Measurements from ENCODE around the gene MYO1F.
"Not testable (repeated sequence)": the region's sequence is repeated elsewhere in the genome, so short reads cannot be mapped to it uniquely, and the experiment has no call there.

MYO1F gene

DNA sequence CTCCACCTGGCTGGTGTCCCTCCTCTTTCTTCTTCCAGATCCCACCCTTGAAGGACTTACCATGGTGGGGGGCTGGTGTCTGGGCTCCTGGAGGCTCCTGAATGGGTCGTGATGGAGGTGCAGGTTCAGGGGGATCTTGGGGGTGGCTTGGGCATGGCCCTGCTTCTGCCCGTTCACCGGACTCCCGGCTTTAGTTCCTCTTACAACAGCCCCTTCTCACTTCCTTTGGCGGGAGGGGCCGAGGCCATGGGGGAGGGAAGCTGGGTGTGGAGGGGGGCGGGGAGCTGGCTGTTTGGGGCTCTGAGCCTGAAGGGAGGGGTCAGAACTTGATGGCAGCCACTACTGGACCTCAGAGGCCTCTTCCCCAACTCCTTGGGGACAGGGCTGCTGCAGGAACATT lies at the start of gene MYO1F:
Gene MYO1F (minus strand): TSS at position 196 of the 400 bp plus-strand sequence. CDS start 133 bp downstream, at position 63.
- DNase-seq (ENCODE audit: low spot score), result peak; percentile 78
- TF ChIP-seq, protein P1, sequence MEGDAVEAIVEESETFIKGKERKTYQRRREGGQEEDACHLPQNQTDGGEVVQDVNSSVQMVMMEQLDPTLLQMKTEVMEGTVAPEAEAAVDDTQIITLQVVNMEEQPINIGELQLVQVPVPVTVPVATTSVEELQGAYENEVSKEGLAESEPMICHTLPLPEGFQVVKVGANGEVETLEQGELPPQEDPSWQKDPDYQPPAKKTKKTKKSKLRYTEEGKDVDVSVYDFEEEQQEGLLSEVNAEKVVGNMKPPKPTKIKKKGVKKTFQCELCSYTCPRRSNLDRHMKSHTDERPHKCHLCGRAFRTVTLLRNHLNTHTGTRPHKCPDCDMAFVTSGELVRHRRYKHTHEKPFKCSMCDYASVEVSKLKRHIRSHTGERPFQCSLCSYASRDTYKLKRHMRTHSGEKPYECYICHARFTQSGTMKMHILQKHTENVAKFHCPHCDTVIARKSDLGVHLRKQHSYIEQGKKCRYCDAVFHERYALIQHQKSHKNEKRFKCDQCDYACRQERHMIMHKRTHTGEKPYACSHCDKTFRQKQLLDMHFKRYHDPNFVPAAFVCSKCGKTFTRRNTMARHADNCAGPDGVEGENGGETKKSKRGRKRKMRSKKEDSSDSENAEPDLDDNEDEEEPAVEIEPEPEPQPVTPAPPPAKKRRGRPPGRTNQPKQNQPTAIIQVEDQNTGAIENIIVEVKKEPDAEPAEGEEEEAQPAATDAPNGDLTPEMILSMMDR (IDR thresholded peaks at IDR 0.05; ENCODE audit: borderline replicate concordance, control extremely low read depth, extremely low read depth, insufficient read depth, missing control alignments), result no peak
- in situ Hi-C loops (cut with MboI; ENCODE audit: low sequenced_read_pairs, unreplicated experiment), result no loop called here

DNA sequence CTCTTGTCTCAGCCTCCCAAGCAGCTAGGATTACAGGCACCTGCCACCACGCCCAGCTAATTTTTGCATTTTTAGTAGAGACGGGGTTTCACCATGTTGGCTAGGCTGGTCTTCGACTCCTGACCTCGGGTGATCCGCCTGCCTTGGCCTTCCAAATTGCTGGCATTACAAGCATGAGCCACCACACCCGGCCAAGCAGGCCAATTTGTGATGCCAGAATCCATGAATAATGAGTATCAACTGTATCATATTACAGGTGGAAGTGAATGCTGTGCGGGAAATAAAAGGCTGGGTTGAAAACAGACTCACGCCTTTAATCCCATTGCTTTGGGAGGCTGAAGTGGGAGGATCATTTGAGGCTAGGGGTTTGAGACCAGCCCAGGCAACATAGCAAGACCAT lies 49.6 kb upstream of the MYO1F start:
- in situ Hi-C loops (cut with MboI; ENCODE audit: low sequenced_read_pairs, unreplicated experiment), result no loop called here
- DNase-seq (ENCODE audit: low spot score), result no peak
- TF ChIP-seq, protein P1 (IDR thresholded peaks at IDR 0.05; ENCODE audit: borderline replicate concordance, control extremely low read depth, extremely low read depth, insufficient read depth, missing control alignments), result no peak

DNA sequence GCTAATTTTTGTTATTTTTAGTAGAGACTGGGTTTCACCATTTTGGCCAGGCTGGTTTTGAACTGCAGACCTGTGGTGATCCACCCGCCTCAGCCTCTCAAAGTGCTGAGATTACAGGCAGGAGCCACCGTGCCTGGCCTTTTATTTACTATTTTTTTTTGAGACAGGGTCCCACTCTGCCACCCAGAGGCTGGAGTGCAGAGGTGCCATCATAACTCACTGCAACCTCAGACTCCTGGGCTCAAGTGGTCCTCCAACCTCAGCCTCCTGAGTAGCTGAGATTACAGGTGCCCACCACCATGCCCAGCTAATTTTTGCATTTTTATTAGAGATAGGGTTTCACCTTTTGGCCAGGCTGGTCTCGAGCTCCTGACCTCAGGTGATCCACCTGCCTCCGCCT lies 45.6 kb upstream of the MYO1F start:
- DNase-seq (ENCODE audit: low spot score); in situ Hi-C loops (cut with MboI; ENCODE audit: low sequenced_read_pairs, unreplicated experiment): not testable (repeated sequence)

DNA sequence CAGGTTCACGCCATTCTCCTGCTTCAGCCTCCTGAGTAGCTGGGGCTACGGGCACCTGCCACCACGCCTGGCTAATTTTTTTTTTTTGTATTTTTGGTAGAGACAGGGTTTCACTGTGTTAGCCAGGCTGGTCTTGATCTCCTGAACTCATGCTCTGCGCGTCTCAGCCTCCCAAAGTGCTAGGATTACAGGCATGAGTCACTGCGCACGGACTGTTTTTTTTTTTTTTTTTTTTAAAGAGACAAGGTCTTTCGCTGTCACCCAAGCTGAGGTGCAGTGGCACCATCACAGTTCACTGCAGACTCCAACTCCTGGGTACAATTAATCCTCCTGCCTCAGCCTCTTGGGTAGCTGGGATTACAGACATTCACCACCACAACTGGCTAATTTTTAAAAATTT lies 41.5 kb upstream of the MYO1F start:
- in situ Hi-C loops (cut with MboI; ENCODE audit: low sequenced_read_pairs, unreplicated experiment), result no loop called here
- TF ChIP-seq, protein P1 (IDR thresholded peaks at IDR 0.05; ENCODE audit: borderline replicate concordance, control extremely low read depth, extremely low read depth, insufficient read depth, missing control alignments), result no peak
- no peak for DNase-seq (ENCODE audit: low spot score)

DNA sequence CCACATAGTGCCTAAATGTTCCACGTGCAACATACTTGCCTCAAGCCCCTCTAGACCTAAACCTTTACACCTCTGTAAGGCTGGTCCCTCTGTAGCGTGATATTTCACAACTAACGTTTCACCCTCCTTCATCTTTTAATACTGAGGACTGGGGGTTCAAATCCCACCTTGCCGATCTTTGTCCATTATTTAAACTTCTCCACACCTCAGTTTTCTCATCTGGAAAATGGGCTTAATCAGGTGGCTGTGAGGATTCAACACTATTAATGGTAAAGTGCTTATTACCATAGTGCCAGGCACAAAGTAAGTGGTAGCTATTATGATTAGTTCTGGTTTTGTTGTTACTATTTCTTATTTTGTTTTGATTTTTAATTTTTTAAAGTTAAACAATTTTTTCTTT lies 40.7 kb upstream of the MYO1F start:
- in situ Hi-C loops (cut with MboI; ENCODE audit: low sequenced_read_pairs, unreplicated experiment), result no loop called here
- TF ChIP-seq, protein P1 (IDR thresholded peaks at IDR 0.05; ENCODE audit: borderline replicate concordance, control extremely low read depth, extremely low read depth, insufficient read depth, missing control alignments), result no peak
- no peak for DNase-seq (ENCODE audit: low spot score)

DNA sequence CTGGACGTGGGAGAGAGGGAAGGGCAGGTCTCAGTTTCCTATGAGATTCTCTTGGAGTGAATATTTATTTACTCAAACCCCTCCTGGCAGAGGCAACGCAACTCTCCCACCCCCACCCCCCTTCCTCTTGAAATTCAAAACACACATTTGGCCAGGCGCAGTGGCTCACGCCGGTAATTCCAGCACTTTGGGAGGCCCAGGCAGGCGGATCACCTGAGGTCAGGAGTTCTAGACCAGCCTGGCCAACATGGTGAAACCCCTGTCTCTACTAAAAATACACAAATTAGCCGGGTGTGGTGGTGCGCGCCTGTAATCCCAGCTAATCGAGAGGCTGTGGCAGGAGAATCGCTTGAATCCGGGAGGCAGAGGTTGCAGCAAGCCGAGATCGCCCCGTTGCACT lies 40.1 kb upstream of the MYO1F start:
- DNase-seq (ENCODE audit: low spot score); in situ Hi-C loops (cut with MboI; ENCODE audit: low sequenced_read_pairs, unreplicated experiment): not testable (repeated sequence)

DNA sequence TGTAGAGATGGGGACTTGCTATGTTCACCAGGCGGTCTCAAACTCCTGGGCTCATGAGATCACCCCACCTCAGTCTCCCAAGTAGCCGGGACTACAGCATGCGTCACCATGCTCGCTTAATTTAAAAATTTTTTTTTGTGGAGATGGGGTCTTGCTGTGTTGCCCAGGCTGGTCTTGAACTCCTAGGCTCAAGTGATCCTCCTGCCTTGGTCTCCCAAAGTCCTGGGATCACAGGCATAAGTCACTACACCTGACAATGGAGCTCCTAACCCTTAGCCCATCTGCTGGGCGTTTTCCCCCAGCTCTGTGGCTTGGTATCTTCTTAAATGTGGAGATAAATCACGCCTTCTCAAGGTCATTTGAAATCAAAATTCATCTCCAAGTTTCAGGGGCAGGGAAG lies 39.6 kb upstream of the MYO1F start:
- in situ Hi-C loops (cut with MboI; ENCODE audit: low sequenced_read_pairs, unreplicated experiment), result no loop called here
- TF ChIP-seq, protein P1 (IDR thresholded peaks at IDR 0.05; ENCODE audit: borderline replicate concordance, control extremely low read depth, extremely low read depth, insufficient read depth, missing control alignments), result no peak
- DNase-seq (ENCODE audit: low spot score), result no peak
